OCI-LY1 (cell line): ENCODE results near the gene CDHR1.

ENCODE experiments used
- EZH2 ChIP-seq: fragments of 200-600 bp; sonication (generic), shearing (Covaris generic); IDR thresholded peaks from 2 replicates; pipeline ENCODE4 v1.8.0; 2017; ENCODE audit warnings: borderline replicate concordance, mixed run types, mild to moderate bottlenecking, antibody characterized with exemption, low read length, moderate library complexity, mixed read lengths
- TF ChIP-seq, protein P1 (sequence below): fragments of 200-600 bp; sonication (generic), shearing (Covaris generic); IDR thresholded peaks from 2 replicates; pipeline ENCODE4 v1.5.1; 2017; ENCODE audit warnings: mild to moderate bottlenecking, antibody characterized with exemption, low read length, moderate library complexity, mixed read lengths

- TF ChIP-seq, protein P1, sequence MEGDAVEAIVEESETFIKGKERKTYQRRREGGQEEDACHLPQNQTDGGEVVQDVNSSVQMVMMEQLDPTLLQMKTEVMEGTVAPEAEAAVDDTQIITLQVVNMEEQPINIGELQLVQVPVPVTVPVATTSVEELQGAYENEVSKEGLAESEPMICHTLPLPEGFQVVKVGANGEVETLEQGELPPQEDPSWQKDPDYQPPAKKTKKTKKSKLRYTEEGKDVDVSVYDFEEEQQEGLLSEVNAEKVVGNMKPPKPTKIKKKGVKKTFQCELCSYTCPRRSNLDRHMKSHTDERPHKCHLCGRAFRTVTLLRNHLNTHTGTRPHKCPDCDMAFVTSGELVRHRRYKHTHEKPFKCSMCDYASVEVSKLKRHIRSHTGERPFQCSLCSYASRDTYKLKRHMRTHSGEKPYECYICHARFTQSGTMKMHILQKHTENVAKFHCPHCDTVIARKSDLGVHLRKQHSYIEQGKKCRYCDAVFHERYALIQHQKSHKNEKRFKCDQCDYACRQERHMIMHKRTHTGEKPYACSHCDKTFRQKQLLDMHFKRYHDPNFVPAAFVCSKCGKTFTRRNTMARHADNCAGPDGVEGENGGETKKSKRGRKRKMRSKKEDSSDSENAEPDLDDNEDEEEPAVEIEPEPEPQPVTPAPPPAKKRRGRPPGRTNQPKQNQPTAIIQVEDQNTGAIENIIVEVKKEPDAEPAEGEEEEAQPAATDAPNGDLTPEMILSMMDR, result no peak
- no peak for TF ChIP-seq EZH2
Measured at GRCh38 chr10:84216834-84217233, 22.5 kb downstream of the CDHR1 start.
